HG02623 (cell line): ENCODE results near the gene AK4.
"Not testable (repeated sequence)": the region's sequence is repeated elsewhere in the genome, so short reads cannot be mapped to it uniquely, and the experiment has no call there.

Experiments
- ATAC-seq: cut with Tn5 transposase; IDR thresholded peaks from one replicate; pipeline ENCODE4 v1.9.1; 2021; ENCODE audit warnings: moderate library complexity; ENCODE audit not compliant: unreplicated experiment

Gene AK4

DNA sequence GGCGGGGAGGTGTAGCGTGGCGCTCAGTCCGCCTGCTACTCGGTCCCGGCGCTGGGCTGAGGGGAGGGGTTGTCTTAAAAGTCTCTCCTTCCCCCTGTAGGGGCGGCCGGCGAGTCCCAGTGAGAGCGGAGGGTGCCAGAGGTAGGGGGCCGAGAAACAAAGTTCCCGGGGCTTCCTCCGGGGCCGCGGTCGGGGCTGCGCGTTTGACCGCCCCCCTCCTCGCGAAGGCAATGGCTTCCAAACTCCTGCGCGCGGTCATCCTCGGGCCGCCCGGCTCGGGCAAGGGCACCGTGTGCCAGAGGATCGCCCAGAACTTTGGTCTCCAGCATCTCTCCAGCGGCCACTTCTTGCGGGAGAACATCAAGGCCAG lies at the start of gene AK4:
AK4 (plus strand) TSS at position 26 of the 370 bp plus-strand sequence; CDS start at position 231, 205 bp downstream.
- peak; percentile 6 for ATAC-seq

DNA sequence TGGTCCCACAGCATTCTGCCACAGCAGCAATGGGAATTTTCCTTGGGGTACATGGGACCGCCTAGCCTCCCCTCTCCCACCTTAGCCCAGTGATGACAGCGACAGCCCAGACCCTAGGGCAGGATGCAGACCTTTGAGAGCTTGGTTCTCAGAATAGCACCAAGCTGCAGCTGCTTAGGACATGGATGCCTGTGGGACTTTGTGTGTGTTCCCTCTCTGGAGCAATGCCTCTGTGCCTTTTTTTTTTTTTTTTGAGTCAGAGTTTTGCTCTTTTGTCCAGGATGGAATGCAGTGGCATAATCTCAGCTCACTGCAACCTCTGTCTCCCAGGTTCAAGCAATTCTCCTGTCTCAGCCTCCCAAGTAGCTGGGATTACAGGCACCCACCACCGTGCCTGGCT lies 44.2 kb upstream of the AK4 start:
- ATAC-seq, result no peak

DNA sequence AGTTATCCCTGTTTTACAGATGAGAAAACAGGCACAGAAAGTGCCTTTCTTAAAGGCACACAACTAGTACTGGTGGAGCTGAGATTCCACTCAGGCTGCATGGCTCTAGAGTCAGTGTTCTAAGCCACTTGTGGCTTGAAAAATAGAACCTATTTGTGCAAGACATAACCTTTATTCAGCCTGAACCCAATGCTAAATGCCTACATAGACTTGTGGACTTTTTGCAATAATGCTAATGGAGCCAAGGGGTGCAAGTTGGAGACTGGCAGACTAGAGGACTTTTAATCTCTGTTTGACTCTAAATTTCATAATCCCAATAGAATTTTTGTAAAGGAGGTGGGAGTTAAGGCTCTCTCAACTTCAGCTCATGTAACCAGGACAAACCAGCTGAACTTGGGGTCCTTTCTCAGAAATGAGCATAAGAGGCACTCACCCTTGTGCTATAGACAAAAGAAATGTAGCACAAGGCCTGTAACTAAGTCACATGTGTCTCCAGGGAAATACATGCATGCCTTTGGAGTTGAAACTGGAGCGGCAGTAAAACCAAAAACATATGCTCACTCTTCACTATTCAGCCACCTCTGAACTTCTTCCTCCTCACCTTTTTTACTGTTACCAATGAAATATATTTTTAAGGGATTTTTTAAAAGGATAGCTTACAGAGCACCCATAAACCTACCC lies 43.0 kb upstream of the AK4 start:
- no peak for ATAC-seq

DNA sequence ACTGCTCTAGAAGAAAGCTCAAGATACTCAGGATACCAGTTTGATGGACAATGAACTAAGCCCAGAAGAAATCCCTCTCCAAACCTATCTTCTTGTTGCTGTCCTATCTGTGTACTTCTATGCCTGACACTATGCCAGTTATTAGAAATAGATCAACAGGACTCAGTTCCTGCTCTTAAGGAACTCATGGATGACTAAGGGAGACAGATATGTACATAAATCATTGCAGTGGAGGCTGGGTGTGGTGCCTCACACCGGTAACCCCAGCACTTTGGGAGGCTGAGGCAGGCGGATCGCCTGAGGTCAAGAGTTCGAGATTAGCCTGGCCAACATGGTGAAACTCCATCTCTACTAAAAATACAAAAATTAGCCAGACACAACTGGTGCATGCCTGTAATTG lies 42.4 kb upstream of the AK4 start:
- ATAC-seq, result no peak

DNA sequence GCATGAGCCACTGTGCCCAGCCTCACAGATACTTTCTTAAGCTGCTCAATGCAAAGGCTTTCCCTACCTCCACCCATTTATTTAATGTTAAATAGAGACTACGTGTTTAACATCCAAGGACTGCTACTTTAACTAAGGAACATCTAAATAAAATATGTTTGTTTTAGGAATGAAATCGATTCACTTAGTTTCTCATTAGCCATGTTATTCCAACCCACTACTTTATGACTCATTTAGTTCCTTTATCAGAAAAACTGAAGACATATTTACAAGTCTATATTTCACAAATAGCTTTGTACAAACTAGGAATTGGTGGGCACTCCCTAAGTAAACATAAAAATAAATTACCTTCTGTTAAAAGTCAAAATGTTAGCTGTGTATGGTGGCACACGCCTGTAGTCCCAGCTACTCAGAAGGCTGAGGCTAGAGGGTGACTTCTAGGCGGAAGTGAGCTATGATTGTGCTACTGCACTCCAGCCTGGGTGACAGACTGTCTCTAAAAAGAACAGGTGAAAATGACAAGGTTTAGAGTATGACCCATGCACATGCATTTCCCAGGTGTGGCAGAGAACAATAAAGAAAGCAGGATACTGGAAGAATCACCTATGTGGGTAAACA lies 39.9 kb upstream of the AK4 start:
- ATAC-seq, result no peak

DNA sequence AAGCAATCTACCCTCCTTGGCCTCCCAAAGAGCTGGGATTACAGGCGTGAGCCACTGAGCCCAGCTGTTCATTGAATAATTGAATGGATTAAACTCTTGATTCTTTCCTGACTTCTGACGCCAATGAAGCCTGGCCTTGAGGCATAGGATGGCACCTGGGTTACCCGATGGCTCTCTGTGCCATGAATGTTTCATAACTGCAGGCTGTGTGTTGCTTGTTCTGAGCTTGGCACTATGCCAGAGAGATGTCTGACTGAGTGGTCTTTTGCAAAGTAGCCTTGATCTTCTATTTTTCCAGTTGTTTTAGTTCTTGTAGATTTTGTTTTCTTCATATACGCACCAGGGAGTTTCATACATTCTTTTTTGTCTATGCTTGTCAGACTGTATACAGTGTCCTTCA lies 38.5 kb upstream of the AK4 start:
- ATAC-seq, result no peak

DNA sequence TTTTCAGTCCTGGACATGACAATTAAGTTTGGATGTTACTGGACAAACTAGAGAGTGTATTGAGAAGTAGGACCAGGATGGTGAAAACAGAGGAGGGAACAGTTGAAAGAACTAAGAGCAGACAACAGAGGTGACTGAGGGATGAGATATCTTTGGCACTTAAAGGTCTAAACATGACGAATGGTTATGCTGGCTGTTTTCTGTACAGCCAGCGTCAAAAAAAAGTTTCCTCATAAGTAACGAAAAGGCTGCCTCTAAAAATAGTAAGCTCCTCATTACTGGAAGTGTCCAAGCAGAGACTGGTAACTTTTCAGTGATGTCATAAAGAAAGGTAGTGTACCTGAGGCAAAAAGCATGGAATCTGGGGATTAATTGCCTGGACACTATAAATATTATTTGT lies 35.2 kb upstream of the AK4 start:
- no peak for ATAC-seq

DNA sequence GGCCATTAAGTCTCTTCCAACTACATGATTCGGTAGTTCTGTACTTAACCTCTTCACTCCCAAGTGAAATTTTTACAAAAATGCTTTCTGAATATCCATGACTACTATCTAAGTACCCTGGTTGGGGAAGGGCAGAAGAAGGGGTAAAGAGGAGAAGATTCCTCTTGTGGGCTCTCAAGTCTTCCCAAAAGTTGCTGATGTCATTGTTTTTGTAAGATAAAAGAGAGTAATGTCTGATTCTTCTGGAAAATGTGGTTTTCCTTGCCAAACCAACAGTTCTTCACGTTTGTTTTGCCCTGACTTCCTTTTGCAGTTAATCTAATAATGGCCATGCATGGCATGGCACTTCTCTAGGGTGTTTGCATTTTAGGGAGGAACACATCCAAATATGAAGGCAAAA lies 34.7 kb upstream of the AK4 start:
- no peak for ATAC-seq

DNA sequence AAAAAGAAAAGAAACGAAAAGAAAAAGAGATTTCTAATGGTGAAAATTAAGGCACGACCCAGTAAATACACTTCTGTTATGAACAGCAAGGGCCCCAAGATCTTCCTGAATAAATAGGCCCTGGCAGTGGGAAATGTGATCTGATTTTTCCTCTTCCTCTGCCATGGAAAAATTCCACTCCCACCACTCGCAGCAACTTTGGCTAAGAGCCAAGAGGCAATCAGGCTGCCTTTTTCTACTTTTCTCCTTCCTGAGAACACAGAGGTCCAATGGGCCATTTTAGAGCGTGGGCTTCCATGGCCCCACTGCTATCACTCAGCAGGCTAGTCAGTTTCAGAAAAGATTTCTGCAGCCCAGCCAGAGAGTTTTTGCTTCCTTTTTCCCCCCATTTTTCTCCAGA lies 33.7 kb upstream of the AK4 start:
- no peak for ATAC-seq

DNA sequence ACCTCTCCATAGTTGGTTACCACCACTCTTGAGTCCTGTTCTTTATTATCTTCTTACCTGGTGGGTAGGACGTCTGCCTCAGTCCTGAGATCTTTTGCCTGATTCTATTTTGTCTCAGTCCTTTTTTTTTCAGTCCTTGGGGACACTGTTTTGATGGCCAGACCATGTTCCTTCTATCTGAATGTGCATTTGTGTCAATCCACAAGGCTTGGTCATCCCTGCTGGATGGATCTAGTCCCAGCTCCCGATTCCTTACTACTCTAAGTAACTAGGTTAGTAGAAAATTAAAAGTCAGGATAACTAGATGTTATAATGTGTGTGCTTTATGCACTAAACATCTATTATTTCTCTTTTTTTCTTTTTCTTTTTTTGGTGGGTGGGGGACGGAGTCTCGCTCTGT lies 28.1 kb upstream of the AK4 start:
- ATAC-seq, result no peak

DNA sequence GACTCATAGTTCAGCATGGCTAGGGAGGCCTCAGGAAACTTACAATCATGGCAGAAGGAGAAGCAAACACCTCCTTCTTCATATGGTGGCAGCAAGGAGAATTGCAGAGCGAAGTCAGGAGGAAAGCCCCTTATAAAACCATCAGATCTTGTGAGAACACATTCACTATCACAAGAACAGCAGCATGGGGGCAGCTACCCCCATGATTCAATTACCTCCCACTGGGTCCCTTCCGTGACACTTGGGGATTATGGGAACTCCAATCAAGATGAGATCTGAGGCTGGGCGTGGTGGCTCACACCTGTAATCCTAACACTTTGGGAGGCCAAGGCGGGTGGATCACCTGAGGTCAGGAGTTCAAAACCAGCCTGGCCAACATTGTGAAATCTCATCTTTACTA lies 18.9 kb upstream of the AK4 start:
- not testable (repeated sequence) for ATAC-seq

DNA sequence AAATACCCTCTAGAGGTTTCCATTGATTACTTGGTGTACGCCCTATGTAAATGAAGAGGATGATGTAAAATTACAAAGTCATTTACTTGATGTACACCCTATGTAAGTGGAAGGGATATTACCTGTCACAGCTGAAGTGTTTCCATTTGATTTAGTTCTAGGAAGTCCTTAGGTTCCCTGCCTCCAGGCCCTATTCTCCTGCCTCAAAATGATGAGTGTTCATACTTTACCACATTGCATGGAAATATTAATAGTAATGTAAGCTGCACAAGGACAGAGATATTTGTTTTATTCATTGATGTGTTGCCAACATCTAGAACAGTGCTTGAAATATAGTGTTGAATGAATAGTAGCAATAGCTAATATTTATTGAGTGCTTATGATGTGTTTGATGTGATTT lies 9.5 kb upstream of the AK4 start:
- no peak for ATAC-seq

DNA sequence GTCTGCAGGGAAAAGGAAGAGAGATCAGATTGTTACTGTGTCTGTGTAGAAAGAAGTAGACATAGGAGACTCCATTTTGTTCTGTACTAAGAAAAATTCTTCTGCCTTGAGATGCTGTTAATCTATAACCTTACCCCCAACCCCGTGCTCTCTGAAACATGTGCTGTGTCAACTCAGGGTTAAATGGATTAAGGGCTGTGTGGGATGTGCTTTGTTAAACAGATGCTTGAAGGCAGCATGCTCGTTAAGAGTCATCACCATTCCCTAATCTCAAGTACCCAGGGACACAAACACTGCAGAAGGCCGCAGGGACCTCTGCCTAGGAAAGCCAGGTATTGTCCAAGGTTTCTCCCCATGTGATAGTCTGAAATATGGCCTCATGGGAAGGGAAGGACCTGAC lies 8.2 kb upstream of the AK4 start:
- ATAC-seq, result not testable (repeated sequence)

DNA sequence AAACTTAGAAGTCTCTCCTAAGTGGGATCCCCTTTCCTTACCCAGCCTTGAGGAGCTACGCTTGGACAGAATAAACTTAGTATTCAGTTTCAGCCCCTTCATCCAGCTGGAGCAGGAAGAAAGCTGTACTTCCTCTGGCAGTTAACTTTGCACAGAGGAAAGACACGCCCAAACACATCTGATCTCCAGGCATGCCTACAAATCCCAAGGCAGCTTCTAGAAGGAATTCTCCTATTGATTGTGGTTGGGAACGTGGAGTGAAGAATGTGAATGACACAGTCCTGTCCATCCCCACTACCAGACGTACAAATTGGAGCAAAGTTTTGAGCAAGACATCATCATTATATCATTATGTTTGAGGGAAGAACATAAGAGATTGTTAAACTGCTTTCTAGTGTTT lies 6.6 kb upstream of the AK4 start:
- ATAC-seq, result no peak

DNA sequence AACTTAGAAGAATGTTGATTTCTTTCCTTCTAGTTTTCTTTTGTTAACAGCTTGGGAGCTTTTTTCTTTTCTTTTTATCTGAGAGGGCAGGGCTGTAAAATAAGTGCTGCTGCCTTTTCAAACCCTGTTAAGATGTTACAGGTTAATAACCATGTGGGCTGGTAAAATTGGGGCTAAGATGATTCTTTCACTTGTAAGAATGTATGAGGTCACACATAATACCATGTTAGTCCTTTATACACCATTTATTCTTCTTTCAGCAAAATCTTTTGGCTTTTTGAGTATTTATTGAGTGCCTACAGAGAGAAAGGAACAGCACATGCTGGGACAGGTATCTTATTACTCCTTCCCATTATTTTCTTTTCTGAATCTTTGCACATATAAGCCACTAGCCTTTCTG lies 6.1 kb upstream of the AK4 start:
- ATAC-seq, result no peak

DNA sequence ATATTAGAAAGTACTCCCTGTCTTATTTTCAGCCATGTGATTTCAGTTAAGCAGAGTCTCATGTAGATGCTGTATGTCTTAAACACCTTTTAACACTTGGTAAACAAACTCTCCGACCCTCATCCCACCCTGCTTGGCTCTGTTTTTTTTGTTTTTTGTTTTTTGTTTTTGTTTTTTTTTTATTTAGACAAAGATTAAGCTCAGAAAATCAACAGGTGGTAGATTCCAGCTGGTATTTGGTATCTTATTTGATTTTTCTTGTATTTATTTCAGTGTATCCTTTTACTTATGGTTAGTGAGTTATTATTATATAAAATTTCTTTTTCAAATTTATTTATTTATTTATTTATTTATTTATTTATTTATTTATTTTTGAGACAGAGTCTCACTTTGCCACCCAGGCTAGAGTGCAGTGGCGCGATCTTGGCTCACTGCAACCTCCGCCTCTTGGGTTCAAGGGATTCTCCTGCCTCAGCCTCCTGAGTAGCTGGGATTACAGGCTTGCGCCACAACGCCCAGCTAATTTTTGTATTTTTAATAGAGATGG lies 4.8 kb upstream of the AK4 start:
- not testable (repeated sequence) for ATAC-seq

DNA sequence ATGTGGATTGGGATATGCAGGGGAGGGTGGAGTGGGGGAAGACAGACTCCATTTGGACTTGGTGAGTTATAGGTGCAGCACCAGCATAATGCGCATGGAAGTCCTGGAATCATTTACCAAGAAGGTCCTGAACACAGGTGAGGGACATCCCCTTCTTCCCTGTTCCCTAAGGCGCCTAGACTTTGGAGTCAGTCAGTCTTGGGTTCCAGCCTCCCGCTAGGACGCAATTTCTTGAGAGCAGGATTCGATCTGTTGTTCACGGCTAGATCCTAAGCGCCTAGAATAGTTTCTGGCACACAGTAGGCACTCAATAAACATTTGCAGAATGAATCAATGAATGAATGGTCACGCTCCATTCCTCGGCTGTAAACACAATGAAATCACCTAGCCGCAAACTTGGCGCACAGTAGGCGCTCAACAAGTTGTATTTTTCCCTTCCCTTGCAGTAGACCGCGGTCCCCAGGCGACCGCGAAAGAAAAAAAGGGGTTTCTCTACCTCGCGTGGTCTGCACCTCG lies 1.0 kb upstream of the AK4 start:
- no peak for ATAC-seq

DNA sequence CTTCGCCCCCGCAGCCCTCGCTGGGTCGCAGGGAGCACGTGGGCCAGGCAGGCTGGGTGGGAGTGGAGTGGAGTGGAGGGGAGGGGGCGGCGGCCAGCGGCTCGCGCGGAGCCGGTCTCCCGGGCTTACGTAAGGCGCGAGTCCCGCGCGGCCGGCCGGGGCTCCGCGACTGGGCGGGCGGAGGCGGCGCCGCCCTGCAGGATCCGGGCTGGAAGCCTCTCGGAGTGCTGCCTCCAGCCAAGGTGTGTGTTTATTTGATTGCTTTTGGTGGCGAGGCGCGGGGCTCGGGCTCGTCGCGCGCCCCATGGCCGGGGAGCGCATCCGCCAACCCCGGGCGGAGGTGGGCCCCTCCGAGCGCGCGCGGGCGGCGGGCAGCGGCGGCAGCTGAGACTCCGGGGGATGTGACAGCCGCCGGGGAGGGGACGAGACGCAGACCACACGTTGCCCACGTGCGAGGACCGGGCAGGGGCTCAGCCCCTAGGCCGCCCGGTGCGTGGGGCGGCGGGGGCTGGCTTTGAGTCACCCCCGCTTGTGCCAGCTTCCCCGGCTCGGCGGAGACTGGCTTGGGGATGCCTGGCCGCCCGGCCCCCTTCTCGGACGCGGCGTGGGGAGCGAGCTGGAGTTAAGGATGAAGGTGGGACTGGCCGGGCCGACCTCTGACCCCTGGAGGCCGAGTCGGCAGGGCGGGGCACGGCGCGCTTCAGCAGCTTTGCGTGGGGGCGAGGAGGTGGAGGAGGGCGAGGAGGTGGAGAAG lies 402 bp upstream of the AK4 start:
- ATAC-seq, result peak; percentile 54

DNA sequence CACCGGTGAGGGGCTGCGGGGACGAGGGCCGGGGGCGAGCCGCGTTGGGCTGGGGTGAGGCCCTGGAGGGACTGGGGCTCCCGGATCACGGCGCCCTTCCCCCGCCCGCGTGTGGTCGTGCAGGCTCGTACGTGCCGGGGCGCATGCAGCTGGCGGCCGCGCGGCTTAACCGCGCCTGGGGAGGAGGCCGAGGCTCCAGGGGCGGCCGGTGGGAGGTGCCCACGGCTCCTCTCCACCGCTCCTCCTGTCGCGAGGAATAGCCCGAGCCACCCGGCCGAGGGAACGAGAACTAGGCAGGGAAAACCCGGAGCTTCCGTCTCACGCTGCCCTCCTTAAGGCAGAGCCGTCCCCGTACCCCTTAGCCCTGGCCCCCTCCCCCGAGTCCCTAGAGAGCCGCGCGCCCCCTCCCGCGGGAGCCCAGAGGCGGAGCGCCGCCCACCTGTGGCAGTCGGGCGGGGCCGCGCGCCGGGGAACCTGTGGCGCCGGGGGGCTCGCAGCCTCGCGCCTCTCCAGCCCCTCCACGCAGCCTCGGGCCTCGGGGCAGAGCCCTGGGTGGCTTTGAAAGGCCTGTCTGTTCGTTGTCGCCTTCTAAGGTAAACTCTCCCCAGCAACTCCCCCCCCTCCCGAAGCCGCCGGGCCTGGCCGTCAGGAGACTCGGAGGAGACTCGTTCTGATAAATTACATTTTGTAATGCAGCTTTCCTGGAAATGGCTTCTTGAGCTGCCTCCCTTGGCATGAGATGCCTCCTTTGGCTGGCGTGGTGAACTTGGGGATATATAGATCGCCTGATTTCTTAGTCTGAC lies 746 bp downstream of the AK4 start:
- peak; percentile 38 for ATAC-seq

DNA sequence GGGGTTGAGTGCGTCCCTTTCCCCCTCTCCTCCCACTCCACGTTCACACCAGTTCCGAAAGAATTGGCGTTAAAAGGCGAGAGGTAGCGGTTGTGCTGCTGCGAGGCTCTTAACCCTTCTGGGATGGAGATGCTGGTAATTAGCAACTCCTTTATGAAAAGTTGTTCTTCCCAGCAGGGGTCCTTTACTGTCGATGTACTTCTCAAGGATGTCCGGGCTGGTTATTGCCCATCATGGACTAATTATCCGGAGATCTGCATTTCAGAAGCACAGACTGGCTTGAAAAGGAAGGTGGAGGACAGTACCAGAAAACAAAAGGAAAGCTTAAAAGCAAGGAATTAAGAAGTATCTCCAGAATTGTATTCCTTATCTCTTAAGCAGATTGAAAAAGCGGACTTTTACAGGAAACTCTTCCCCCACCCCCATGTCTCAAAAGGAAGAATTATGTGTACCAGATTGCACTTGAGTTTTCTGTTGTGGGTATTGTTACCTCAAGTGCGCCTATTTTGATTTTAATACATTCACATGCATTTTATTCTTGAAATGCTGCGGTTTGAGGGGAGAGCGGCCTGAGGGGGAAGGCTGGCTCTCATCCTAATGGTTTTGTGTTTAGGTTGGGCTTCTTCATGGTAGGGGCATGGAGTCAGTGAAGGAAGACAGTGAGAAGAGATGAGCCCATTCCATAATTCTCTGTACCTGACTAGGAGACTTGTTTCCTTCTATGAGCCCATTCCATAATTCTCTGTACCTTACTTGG lies 1.5 kb downstream of the AK4 start:
- no peak for ATAC-seq
